HG03045 (cell line): Measurements from ENCODE around the gene PSRC1.
"Not testable (repeated sequence)": the region's sequence is repeated elsewhere in the genome, so short reads cannot be mapped to it uniquely, and the experiment has no call there.

Source experiments
- ATAC-seq: cut with Tn5 transposase; IDR thresholded peaks from one replicate; pipeline ENCODE4 v1.9.1; 2021; ENCODE audit warnings: mild to moderate bottlenecking, moderate library complexity; ENCODE audit not compliant: unreplicated experiment

PSRC1 gene

GRCh38 chr1:109282952-109283747 is at the start of gene PSRC1:
Gene PSRC1, minus strand, starts transcription at chr1:109283145.
- ATAC-seq: peak; percentile 97

DNA sequence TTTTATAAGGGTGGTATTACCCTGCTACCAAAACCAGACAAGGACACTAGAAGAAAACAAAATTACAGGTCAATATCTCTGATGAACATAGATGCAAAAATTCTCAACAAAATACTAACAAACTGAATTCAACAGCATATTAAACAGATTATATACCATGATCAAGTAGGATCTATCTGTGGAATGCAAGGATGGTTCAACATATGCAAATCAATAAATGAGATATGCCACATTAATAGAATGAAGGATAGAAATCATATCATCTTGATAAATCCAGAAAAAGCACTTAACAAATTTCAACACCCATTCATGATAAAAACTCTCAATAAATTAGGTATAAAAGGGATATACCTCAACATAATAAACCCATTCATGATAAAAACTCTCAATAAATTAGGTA is 48.2 kb upstream of the PSRC1 start:
- no peak for ATAC-seq

DNA sequence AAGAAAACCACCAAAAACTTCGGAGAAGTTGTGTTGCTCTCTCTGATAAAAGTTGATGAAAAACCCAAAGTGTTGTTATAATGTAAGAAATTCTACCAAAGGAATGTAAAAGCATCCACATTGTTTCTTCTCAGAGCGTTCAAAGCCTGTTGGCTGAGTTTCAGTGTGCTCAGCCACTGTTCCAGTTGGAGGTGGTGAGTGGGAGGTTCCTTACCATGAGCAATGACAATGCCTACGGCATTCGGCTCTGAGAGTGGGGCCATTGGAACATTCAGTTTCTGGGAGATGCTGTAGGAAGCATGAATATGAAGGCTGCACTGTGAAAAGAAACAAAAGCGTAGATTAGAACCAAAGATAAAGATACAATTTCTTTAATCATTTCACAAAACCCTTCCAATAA is 44.3 kb upstream of the PSRC1 start:
- ATAC-seq: no peak

- ATAC-seq: no peak
Measured at GRCh38 chr1:109322974-109323373, 40.0 kb upstream of the PSRC1 start.

GRCh38 chr1:109319114-109319513 is 36.2 kb upstream of the PSRC1 start:
- no peak for ATAC-seq

GRCh38 chr1:109316506-109316905 is 33.6 kb upstream of the PSRC1 start:
- no peak for ATAC-seq

GRCh38 chr1:109315288-109315687 is 32.3 kb upstream of the PSRC1 start:
- ATAC-seq: no peak

- no peak for ATAC-seq
Measured at GRCh38 chr1:109314795-109315194, 31.9 kb upstream of the PSRC1 start.

GRCh38 chr1:109312978-109313775 is 30.2 kb upstream of the PSRC1 start:
- ATAC-seq: no peak

GRCh38 chr1:109312246-109312645 is 29.3 kb upstream of the PSRC1 start:
- ATAC-seq: no peak

GRCh38 chr1:109309347-109309746 is 26.4 kb upstream of the PSRC1 start:
- ATAC-seq: no peak

DNA sequence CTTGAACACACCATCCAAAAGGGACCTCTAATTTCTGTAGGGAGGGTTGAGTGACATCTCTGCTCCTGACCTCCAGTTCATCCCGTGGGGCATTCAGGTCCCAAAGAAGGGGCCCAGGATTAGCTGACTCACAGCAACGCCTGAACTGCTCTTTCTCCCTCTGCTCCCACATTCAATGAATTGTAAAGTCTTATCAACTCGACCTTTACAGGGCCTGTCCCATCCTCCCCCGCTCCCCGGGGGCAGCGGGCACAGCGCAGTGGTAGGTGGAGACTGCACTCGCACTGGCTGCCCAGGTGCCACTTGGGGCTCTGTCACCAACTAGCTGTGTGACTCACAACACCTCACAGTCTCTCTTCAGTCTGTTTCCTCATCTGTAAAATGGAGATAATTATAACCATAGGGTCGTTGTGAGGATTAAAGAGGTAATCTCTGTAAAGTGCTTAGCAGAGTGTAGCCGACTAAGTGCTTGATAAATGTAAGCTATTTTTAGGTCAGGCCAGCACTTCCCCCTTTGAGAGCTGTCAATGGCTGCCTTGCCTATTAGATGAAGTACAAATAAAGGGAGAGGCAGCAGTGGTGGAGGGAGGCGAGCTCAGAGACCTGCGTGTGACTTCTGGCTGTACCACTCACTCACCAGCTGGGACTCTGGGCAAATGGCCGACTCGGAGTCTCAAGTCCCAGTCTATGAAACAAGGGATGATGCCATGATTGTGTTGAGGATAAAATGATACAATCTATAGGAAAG is 24.5 kb upstream of the PSRC1 start:
- no peak for ATAC-seq

DNA sequence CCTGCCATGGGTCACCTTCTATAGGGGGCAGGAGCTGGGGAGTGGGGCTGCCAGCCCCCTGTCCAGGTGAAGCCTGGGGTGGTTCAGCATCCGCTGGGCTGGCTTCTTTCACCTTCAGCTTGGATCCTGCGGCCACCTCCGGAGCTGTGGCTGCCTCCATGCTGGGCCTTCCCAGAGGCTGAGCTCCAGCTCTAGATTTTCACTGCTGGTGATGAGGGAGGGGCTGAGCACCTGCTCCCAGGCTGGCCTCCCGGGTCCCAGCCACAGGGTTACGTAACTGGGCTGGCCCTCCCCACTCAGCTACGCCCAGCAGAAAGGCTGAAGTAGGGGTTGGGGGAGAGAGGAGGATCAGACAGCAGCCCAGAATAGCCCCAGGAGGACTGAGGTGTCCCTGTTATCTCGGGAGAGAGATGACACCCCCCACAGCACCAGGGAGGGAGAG is 23.9 kb upstream of the PSRC1 start, which contains the start of gene MYBPHL:
Gene MYBPHL, minus strand, starts transcription at position 180 of the 442 bp plus-strand sequence. Its CDS starts 20 bp downstream, at position 160.
- no peak for ATAC-seq

DNA sequence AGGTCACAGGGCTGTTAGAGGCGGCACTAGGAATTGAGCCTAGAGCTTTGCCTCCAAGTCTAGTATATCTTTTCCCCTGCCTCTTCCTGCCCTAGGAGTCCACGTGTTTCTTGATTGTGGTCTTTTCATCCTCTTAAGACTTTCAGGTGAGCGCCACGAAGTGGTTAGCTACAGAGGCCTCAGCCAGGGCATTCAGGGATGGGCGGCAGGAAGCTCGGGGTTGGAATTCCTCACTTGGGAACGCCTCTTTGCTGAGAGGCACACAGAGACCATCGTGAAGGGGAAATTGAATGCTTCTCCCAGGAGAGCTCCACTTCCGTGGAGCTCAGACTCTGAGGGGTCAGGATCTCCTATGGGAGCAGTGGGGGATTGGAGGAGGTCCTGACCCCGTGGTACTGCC is 23.0 kb upstream of the PSRC1 start:
- ATAC-seq: not testable (repeated sequence)

DNA sequence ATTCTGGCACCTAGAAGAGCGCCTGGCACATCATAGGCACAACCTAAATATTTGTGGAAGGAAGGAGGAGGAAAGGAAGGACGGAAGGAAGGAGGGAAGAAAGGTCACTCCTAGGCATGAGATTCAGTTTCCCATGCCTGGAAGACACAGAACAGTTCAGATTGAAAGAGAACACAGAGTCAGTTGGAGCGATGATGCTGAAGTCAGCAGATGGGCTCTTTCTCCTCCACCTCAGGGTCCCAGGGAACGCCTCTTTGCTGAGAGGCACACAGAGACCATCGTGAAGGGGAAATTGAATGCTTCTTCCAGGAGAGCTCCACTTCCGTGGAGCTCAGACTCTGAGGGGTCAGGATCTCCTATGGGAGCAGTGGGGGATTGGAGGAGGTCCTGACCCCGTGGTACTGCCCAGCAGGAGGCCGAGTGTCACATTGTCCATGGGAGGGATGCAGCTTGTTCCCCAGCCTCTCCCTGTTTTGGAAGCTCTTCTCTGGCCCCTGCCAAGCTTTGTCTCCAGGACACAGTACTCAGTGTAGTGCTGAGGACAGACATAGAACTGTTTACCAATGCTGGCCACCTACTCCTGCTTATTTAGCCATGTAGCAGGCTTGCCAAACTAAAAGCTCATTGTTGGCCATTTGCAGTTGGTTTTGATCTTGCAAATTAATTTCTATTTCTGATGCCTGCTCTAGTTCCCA is 21.4 kb upstream of the PSRC1 start:
- ATAC-seq: no peak

GRCh38 chr1:109301874-109302273 is 18.9 kb upstream of the PSRC1 start:
- ATAC-seq: no peak

- ATAC-seq: no peak
Measured at GRCh38 chr1:109300650-109301151, 17.8 kb upstream of the PSRC1 start.

DNA sequence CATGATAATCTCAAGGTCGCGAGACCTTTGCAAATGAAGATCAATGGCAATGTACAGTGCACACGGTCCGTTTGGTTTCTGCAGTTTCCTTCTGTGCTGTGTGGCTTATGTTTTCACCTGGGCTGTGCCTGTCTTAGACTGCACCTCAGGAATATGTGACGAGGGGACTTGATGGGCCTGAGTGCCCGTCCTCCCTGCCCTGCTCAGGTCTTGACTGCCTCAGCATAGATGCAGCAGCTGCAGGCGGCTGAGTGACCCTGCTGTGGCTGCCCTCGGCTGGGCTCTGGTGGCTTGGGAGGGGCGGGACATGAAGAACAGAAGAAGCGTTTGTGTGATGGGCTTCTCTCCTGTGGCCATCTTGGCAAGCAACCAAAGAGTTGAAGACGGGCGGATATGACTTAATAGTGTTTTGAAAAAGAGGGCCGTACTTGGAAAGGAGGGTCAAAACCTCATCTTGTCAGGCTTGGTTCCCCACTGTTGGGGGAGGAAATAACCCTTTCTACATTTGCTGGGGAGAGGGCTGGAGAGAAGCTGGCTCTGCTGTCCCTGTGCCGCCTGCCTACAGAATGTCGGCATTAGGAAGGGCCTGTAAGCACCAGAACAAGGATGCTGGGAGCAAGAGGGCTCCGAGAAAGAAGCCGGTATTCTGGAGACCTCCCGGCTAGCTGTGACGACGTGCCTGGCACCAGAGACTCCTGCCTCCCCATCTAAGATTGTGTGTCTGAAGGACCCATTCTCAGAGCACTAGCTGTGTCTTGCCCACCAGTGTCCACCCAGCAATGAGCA is 16.8 kb upstream of the PSRC1 start:
- ATAC-seq: no peak

GRCh38 chr1:109298666-109299557 is 16.0 kb upstream of the PSRC1 start:
- ATAC-seq: no peak
